ENCODE data around the gene DDX24. TPM values are rescaled to one million over a fixed set of nuclear protein-coding genes. Genes with fewer than 3 reads are reported as not detected.

DDX24 gene
- total RNA-seq, 1 experiment from 2014 or later: 174 TPM

GRCh38 chr14:94123296-94123695 lies 42.3 kb upstream of the DDX24 start (continued):
- TF ChIP-seq, protein P1, sequence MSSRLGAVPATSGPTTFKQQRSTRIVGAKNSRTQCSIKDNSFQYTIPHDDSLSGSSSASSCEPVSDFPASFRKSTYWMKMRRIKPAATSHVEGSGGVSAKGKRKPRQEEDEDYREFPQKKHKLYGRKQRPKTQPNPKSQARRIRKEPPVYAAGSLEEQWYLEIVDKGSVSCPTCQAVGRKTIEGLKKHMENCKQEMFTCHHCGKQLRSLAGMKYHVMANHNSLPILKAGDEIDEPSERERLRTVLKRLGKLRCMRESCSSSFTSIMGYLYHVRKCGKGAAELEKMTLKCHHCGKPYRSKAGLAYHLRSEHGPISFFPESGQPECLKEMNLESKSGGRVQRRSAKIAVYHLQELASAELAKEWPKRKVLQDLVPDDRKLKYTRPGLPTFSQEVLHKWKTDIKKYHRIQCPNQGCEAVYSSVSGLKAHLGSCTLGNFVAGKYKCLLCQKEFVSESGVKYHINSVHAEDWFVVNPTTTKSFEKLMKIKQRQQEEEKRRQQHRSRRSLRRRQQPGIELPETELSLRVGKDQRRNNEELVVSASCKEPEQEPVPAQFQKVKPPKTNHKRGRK (CRISPR knock-in tag; IDR thresholded peaks at IDR 0.05; ENCODE audit: borderline replicate concordance): no peak

DNA sequence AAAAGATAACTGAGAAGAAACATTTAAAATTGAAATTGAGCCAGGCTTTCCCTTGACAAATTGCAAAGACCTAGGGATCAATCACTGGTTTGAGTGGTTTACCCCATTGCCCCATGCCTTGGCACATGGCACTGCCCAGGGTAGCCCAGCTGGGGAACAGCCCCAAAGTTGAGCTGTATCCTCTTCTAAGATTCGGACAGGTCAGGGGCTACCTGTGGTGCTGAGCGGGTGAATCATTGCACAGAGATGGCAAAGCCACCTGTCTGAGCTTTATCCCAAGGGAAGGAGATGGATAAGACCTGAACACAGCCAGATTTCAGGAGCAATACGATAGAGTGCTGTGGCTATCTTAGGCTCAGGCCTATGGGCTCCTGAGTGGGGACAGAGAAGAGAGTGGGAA lies 41.4 kb upstream of the DDX24 start:
- ATAC-seq (no peak), DNase-seq (ENCODE audit: low spot score) (no peak)
- H3K27ac Mint-ChIP-seq: no peak overlapping the region
- H3K9me3 Mint-ChIP-seq: peaks cover 14% of the 10 kb centered on the region
- TF ChIP-seq ZNF121 (CRISPR knock-in tag; IDR thresholded peaks at IDR 0.05) (no peak), GABPB1 (CRISPR knock-in tag; IDR thresholded peaks at IDR 0.05) (no peak), MYBL2 (CRISPR knock-in tag; IDR thresholded peaks at IDR 0.05) (no peak), OVOL2 (CRISPR knock-in tag; IDR thresholded peaks at IDR 0.05; ENCODE audit: borderline replicate concordance) (no peak), FOXJ3 (CRISPR knock-in tag; IDR thresholded peaks at IDR 0.05; ENCODE audit: borderline replicate concordance) (no peak), KAT7 (CRISPR knock-in tag; IDR thresholded peaks at IDR 0.05; ENCODE audit: borderline replicate concordance) (no peak), RELA (CRISPR knock-in tag; IDR thresholded peaks at IDR 0.05; ENCODE audit: borderline replicate concordance) (no peak), NR3C1 (CRISPR knock-in tag; conservative IDR thresholded peaks at IDR 0.05; ENCODE audit: low read depth) (no peak), NFE2L1 (CRISPR knock-in tag; IDR thresholded peaks at IDR 0.05) (no peak), E2F5 (CRISPR knock-in tag; IDR thresholded peaks at IDR 0.05) (no peak), ELF4 (CRISPR knock-in tag; IDR thresholded peaks at IDR 0.05; ENCODE audit: low read depth) (no peak), JUN (CRISPR knock-in tag; IDR thresholded peaks at IDR 0.05) (no peak), CREM (CRISPR knock-in tag; IDR thresholded peaks at IDR 0.05) (no peak), TCF7 (CRISPR knock-in tag; IDR thresholded peaks at IDR 0.05; ENCODE audit: low read depth) (no peak)
- TF ChIP-seq, protein P2, sequence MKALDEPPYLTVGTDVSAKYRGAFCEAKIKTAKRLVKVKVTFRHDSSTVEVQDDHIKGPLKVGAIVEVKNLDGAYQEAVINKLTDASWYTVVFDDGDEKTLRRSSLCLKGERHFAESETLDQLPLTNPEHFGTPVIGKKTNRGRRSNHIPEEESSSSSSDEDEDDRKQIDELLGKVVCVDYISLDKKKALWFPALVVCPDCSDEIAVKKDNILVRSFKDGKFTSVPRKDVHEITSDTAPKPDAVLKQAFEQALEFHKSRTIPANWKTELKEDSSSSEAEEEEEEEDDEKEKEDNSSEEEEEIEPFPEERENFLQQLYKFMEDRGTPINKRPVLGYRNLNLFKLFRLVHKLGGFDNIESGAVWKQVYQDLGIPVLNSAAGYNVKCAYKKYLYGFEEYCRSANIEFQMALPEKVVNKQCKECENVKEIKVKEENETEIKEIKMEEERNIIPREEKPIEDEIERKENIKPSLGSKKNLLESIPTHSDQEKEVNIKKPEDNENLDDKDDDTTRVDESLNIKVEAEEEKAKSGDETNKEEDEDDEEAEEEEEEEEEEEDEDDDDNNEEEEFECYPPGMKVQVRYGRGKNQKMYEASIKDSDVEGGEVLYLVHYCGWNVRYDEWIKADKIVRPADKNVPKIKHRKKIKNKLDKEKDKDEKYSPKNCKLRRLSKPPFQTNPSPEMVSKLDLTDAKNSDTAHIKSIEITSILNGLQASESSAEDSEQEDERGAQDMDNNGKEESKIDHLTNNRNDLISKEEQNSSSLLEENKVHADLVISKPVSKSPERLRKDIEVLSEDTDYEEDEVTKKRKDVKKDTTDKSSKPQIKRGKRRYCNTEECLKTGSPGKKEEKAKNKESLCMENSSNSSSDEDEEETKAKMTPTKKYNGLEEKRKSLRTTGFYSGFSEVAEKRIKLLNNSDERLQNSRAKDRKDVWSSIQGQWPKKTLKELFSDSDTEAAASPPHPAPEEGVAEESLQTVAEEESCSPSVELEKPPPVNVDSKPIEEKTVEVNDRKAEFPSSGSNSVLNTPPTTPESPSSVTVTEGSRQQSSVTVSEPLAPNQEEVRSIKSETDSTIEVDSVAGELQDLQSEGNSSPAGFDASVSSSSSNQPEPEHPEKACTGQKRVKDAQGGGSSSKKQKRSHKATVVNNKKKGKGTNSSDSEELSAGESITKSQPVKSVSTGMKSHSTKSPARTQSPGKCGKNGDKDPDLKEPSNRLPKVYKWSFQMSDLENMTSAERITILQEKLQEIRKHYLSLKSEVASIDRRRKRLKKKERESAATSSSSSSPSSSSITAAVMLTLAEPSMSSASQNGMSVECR (CRISPR knock-in tag; IDR thresholded peaks at IDR 0.05; ENCODE audit: borderline replicate concordance): no peak
- TF ChIP-seq, protein P3, sequence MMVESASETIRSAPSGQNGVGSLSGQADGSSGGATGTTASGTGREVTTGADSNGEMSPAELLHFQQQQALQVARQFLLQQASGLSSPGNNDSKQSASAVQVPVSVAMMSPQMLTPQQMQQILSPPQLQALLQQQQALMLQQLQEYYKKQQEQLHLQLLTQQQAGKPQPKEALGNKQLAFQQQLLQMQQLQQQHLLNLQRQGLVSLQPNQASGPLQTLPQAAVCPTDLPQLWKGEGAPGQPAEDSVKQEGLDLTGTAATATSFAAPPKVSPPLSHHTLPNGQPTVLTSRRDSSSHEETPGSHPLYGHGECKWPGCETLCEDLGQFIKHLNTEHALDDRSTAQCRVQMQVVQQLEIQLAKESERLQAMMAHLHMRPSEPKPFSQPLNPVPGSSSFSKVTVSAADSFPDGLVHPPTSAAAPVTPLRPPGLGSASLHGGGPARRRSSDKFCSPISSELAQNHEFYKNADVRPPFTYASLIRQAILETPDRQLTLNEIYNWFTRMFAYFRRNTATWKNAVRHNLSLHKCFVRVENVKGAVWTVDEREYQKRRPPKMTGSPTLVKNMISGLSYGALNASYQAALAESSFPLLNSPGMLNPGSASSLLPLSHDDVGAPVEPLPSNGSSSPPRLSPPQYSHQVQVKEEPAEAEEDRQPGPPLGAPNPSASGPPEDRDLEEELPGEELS (CRISPR knock-in tag; IDR thresholded peaks at IDR 0.05): no peak
- ChIA-PET POLR2A (no interaction called here), CTCF (no interaction called here)
- H3K36me3 Mint-ChIP-seq: no peaks in the 10 kb centered on the region
- no peak overlapping the region for H3K4me3 Mint-ChIP-seq
- H3K4me1 Mint-ChIP-seq: no peaks in the 10 kb centered on the region
- peaks cover 16% of the 10 kb centered on the region for H3K27me3 Mint-ChIP-seq (ENCODE audit: low read depth)

All from WTC11 (cell line).